Right atrium auricular region (tissue), 2 donors: ENCODE measurements around the gene TYMS. TPM values are rescaled to one million over a fixed set of nuclear protein-coding genes. Genes with fewer than 3 reads are reported as not detected.

Source experiments
- DNase-seq: peaks from one replicate; pipeline ENCODE4 v3.0.0-alpha.2; 2019; ENCODE audit warnings: low spot score
- H3K27ac ChIP-seq, 2 donors: fragments of 200-600 bp; sonication (generic); 1 replicate in 1 of 2; 2 replicates in 1 of 2; pipeline ENCODE4 v1.5.1; 2016 to 2019
- H3K27me3 ChIP-seq, 2 donors: fragments of 200-600 bp; sonication (generic); one replicate each; pipeline versions ENCODE4 v1.5.1 to v1.6.0; 2017 to 2019
- H3K36me3 ChIP-seq: fragments of 200-600 bp; sonication (generic); one replicate; pipeline ENCODE4 v1.5.1; 2016
- H3K4me1 ChIP-seq, 2 donors: fragments of 200-600 bp; sonication (generic); one replicate each; pipeline versions ENCODE4 v1.5.1 to v1.6.0; 2017 to 2019
- H3K4me3 ChIP-seq, 2 donors: fragments of 200-600 bp; sonication (generic); 1 replicate in 1 of 2; 2 replicates in 1 of 2; pipeline ENCODE4 v1.5.1; 2017 to 2019; ENCODE audit warnings: mild to moderate bottlenecking in 1 of 2, moderate library complexity in 1 of 2
- H3K9me3 ChIP-seq, 2 donors: fragments of 200-600 bp; sonication (generic); one replicate each; pipeline ENCODE4 v1.5.1; 2019
- total RNA-seq, 2 donors: library from RNA; depleted of rRNA; stranded (reverse); fragments of >200 nt; gene quantifications; one replicate each; pipeline ENCODE4 v1.1.0, GENCODE V29; 2016
- TF ChIP-seq, protein P1 (sequence below), 2 donors: fragments of 200-600 bp; sonication (generic); IDR thresholded peaks; one replicate each; pipeline ENCODE4 v1.5.1; 2019; ENCODE audit warnings: antibody characterized with exemption in 2 of 2

Gene TYMS
- total RNA-seq: under 1 TPM; 0.86 to 0.89 TPM

DNA sequence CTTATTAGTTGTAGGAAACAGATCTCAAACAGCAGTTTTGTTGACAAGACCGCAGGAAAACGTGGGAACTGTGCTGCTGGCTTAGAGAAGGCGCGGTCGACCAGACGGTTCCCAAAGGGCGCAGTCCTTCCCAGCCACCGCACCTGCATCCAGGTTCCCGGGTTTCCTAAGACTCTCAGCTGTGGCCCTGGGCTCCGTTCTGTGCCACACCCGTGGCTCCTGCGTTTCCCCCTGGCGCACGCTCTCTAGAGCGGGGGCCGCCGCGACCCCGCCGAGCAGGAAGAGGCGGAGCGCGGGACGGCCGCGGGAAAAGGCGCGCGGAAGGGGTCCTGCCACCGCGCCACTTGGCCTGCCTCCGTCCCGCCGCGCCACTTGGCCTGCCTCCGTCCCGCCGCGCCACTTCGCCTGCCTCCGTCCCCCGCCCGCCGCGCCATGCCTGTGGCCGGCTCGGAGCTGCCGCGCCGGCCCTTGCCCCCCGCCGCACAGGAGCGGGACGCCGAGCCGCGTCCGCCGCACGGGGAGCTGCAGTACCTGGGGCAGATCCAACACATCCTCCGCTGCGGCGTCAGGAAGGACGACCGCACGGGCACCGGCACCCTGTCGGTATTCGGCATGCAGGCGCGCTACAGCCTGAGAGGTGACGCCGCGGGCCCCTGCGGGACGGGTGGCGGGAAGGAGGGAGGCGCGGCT, at the start of gene TYMS:
TYMS (plus strand) TSS at position 343 of the 690 bp plus-strand sequence; CDS start at position 433, 90 bp downstream.
- Histone ChIP-seq H3K27ac (peak within 1 kb of the TSS in 1 of 2 donors; percentile 32), H3K4me3 (peak within 1 kb of the TSS; percentile 48 to 76), H3K27me3 (no peaks in the 10 kb centered on the region), H3K9me3 (no peaks in the 10 kb centered on the region), H3K36me3 (no peaks in the 10 kb centered on the region), H3K4me1 (peaks cover 0 to 12% of the 10 kb centered on the region in 2 donors)
- no peak for DNase-seq
- TF ChIP-seq, protein P1, sequence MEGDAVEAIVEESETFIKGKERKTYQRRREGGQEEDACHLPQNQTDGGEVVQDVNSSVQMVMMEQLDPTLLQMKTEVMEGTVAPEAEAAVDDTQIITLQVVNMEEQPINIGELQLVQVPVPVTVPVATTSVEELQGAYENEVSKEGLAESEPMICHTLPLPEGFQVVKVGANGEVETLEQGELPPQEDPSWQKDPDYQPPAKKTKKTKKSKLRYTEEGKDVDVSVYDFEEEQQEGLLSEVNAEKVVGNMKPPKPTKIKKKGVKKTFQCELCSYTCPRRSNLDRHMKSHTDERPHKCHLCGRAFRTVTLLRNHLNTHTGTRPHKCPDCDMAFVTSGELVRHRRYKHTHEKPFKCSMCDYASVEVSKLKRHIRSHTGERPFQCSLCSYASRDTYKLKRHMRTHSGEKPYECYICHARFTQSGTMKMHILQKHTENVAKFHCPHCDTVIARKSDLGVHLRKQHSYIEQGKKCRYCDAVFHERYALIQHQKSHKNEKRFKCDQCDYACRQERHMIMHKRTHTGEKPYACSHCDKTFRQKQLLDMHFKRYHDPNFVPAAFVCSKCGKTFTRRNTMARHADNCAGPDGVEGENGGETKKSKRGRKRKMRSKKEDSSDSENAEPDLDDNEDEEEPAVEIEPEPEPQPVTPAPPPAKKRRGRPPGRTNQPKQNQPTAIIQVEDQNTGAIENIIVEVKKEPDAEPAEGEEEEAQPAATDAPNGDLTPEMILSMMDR (IDR thresholded peaks at IDR 0.05): no peak

DNA sequence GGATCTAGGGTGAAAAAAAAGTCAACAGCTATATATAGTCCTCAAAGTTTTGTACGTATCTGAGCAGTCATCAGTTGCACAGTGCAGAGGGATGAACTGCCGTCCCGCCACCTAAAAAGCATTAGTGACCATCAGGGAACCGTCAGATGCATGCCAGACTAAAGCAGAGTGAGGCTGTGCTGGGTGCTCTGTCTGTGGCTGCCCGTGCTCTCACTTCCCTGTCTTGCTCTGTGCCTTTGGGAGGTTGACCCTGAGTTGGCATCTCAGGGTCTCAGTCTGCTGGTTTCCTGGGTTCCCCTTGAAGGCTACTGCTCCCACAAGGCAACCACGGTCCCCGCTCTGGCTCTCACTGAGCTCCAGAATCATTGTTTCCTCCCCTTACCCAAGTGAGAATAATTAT, 49.5 kb upstream of the TYMS start:
- TF ChIP-seq, protein P1 (IDR thresholded peaks at IDR 0.05): no peak
- Histone ChIP-seq H3K4me3 (no peak overlapping the region), H3K4me1 (no peaks in the 10 kb centered on the region), H3K36me3 (no peaks in the 10 kb centered on the region), H3K27ac (no peak overlapping the region), H3K27me3 (no peaks in the 10 kb centered on the region), H3K9me3 (no peaks in the 10 kb centered on the region)
- DNase-seq: no peak

DNA sequence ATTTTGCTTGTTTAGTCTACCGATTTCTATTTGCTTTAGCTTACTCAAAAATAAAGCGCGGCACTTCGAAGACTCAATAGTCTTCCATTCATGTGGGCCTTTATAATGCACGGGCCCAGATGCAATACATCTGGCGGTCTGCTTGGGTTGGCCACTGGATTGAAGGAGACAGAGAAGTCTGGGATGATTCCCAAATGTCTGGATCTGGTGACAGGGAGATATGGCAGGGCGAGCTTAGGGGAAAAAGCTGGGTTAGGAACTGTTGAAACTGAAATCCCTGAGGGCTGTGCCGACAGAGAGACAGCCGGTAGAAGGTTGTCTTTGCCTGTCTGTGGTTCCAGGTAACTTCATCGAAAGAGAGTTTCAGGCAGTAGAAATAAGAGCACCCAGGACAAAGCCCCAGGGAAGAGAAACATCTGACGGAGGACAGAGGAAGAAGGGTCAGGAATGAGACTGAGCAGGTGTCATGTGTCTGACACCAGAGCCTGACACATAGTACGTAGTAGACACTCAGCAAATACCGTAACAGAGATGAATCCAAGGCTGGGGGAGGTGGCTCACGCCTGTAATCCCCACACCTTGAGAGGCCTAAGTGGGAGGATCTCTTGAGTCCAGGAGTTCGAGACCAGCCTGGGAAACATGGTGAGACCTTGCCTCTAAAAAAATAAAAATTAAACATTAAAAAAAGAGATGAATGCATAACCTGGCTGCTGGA, 47.1 kb upstream of the TYMS start:
- H3K4me1 ChIP-seq: no peaks in the 10 kb centered on the region
- H3K27ac ChIP-seq: no peak overlapping the region
- no peaks in the 10 kb centered on the region for H3K27me3 ChIP-seq
- TF ChIP-seq, protein P1 (IDR thresholded peaks at IDR 0.05): no peak
- no peak for DNase-seq
- no peaks in the 10 kb centered on the region for H3K36me3 ChIP-seq
- H3K9me3 ChIP-seq: no peaks in the 10 kb centered on the region
- H3K4me3 ChIP-seq: no peak overlapping the region

DNA sequence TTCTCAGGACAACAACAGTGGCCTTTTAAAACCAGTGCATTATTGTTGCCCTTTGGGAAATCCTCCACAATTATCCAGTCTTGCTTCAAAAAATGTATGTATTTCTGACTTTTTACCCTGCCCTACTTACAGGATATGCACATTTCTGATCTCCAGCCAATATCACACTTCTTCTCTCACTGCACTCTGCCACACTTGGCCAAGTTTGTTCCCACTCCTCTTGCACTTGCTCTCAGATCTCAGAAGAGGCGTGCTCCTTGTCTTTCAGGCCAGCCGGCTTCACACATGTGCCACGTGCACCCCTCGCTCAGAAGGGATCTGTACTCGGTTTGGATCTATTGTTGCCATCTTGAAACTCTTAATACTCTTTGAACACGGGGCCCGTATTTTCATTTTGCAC, 45.3 kb upstream of the TYMS start:
- Histone ChIP-seq H3K36me3 (no peaks in the 10 kb centered on the region), H3K27ac (no peak overlapping the region), H3K9me3 (no peaks in the 10 kb centered on the region), H3K4me3 (no peak overlapping the region), H3K27me3 (no peaks in the 10 kb centered on the region), H3K4me1 (no peaks in the 10 kb centered on the region)
- no peak for DNase-seq
- TF ChIP-seq, protein P1 (IDR thresholded peaks at IDR 0.05): no peak

DNA sequence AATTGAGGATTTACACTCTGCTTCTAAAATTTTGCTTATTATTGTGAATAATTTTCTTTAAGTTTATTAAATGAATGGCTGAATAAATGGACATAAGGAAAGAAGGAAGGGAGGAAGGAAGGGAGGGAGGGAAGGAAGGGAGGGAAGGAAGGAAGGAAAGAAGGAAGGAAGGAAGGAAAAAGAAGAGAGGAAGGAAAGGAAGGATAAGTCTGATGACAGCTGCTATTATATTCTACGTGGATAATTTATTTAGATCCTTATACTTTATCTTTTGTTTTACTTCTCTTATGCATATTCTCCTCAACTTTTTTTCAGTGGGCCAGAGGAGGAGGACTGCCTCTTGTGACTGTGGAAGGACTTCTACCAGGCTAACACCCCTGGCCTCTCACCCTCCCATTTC, 43.3 kb upstream of the TYMS start:
- Histone ChIP-seq H3K36me3 (no peaks in the 10 kb centered on the region), H3K4me1 (no peaks in the 10 kb centered on the region), H3K4me3 (no peak overlapping the region), H3K27ac (peak overlapping the region in 1 of 2 donors; percentile 41), H3K27me3 (no peaks in the 10 kb centered on the region), H3K9me3 (no peaks in the 10 kb centered on the region)
- DNase-seq: no peak
- TF ChIP-seq, protein P1 (IDR thresholded peaks at IDR 0.05): no peak
